Fibroblast of the aortic adventitia (primary cell): ENCODE results near the gene RWDD2A. TPM values are rescaled to one million over a fixed set of nuclear protein-coding genes. Genes with fewer than 3 reads are reported as not detected.
A peak's percentile ranks its signal among the peaks of the same experiment; 100 is the strongest.
"Not testable (repeated sequence)": the region's sequence is repeated elsewhere in the genome, so short reads cannot be mapped to it uniquely, and the experiment has no call there.

Experiments
- DNase-seq: peaks from one replicate; pipeline ENCODE4 v3.0.0-alpha.2; 2010; ENCODE audit warnings: low read depth
- H3K4me3 ChIP-seq: 2 replicates; pipeline ENCODE4 v1.5.1; 2011; ENCODE audit warnings: low read depth, mild to moderate bottlenecking, control low read depth, low read length, moderate library complexity
- total RNA-seq: library from RNA; depleted of rRNA; stranded (reverse); fragments of >200 nt; gene quantifications from 2 replicates; pipeline ENCODE4 v1.2.3, GENCODE V29; 2012; ENCODE audit warnings: low replicate concordance
- TF ChIP-seq, protein P1 (sequence below): IDR thresholded peaks from 2 replicates; pipeline ENCODE4 v1.5.1; 2011; ENCODE audit warnings: mild to moderate bottlenecking, low read length, control low read depth, inconsistent platforms; ENCODE audit not compliant: insufficient read depth

RWDD2A gene
- total RNA-seq, 1 donor: 4.2 TPM

DNA sequence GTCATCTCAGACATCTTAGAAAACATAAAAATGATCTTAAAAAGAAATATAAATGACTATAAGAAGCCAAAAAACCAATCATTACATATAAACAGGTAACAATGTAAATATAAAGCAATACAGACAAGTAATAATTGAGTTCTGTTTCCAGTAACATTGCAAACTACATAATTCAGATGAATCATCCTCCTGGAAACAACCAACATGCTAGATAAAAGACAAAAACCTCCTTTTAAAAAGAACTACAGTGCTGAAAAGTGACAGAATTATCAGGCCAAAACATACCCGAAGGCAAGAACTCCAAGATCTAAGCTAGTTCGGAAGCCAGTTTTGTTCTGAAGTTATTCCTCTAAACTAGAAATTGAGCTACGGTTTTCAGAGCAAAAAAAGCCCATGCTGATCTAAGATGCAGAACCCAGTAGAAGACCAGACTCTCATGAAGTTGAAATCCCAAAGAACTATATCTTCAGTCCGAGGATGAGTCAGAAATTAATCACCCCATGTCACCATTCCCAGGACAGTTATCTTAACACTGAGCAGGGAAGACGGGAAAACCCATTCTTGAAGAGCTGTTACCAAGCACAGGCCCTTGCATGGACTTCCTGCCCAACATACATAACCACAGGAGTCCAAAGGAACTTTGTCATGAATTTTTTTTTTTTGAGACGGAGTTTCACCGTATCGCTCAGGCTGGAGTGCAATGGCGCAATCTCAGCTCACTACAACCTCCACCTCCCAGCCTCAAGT is 9.9 kb upstream of the RWDD2A start:
- peak overlapping the region; percentile 7 for H3K4me3 ChIP-seq
- TF ChIP-seq, protein P1, sequence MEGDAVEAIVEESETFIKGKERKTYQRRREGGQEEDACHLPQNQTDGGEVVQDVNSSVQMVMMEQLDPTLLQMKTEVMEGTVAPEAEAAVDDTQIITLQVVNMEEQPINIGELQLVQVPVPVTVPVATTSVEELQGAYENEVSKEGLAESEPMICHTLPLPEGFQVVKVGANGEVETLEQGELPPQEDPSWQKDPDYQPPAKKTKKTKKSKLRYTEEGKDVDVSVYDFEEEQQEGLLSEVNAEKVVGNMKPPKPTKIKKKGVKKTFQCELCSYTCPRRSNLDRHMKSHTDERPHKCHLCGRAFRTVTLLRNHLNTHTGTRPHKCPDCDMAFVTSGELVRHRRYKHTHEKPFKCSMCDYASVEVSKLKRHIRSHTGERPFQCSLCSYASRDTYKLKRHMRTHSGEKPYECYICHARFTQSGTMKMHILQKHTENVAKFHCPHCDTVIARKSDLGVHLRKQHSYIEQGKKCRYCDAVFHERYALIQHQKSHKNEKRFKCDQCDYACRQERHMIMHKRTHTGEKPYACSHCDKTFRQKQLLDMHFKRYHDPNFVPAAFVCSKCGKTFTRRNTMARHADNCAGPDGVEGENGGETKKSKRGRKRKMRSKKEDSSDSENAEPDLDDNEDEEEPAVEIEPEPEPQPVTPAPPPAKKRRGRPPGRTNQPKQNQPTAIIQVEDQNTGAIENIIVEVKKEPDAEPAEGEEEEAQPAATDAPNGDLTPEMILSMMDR: no peak

DNA sequence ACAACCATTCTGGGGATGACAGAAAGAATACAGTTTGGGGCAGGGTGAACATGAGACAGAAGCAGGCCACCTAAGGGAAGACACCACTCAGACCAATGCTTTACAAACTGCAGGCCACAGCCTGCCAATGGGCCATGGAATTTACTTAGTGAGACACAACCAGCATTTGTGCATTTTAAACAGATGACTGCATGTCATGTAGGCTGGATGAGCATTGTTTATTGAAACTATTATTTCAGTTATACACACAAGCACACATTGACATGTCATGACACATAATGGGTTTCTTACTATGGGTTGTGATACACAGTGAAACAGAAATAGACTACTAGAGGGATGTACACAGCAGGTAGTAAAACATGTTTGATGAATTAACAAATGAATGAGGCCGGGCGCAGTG is 8.1 kb upstream of the RWDD2A start:
- DNase-seq: no peak
- TF ChIP-seq, protein P1: no peak
- H3K4me3 ChIP-seq: no peak overlapping the region

More for the DNA sequence above, 9.9 kb upstream of the RWDD2A start:
- peak; percentile 99 for DNase-seq

DNA sequence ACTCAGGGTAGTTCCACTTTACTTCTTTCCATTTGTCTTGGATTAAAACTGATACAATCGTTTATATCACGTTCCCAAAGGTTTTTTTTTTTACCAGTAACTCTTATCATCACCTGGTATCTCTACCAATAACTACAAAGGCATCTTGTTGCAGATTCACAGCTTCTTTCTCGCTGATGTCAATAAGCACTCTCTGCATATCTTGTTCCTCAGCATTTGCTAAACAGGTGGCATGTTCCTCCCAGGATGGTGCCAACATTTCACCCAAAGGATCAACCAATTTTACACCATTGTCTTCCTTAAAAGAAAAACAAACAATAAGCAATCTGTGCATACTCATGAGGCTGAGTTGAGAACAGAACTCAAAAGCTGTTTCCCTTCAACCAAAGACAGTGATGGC is 4.7 kb upstream of the RWDD2A start:
- H3K4me3 ChIP-seq: no peak overlapping the region
- TF ChIP-seq, protein P1: no peak
- DNase-seq: no peak

DNA sequence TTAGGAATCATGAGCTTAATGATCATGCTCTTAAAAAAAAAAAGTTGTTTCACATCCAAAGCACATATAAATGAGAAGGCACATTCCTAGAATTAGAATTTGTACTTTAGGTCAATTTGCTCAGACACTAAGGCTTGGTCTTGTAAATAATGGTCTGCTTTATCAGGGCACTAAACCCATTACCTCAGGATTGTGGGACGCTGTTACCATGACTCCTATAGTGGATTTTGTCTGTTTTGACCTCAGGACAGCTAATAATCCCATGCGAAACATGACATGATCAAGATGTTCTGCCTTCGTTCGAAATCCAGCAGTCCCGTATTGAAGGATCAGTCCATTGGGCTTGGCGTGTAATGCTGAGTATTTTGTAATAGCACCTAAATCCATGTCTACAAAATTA is 2.5 kb upstream of the RWDD2A start:
- peak overlapping the region; percentile 7 for H3K4me3 ChIP-seq
- DNase-seq: no peak
- TF ChIP-seq, protein P1: no peak

DNA sequence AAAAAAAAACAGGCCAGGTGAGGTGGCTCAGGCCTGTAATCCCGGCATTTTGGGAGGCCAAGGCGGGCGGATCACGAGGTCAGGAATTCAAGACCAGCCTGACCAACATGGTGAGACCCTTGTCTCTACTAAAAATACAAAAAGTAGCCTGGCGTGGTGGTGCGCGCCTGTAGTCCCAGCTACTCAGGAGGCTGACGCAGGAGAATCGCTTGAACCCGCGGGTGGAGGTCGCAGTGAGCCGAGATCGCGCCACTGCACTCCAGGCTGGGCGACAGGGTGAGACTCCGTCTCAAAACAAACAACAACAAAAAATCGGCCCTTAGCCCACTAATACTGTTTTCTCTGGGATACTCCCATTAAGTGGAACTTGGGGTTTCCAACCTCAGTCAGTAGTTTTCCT is 1.2 kb upstream of the RWDD2A start:
- DNase-seq: not testable (repeated sequence)
- peak overlapping the region; percentile 90 for H3K4me3 ChIP-seq

DNA sequence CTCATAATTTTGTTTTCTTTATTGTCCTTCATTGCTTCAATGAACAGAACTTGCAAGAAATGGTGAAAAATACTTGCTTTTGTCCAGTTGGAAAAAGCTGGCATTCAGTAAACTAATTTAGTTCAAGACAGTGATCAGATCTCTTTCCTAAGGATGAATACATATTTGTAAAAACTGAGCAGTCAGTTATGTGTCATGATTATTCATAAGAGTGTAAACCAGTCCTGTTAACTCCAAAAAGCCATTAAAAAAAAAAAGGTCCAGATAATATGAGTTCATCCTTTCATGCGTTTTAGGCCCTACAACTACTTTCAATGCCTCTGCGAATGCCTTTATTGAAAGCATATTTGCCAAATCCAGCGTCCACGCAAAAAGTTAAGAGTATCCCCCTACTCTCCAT is 701 bp upstream of the RWDD2A start:
- TF ChIP-seq, protein P1: no peak
- DNase-seq: peak; percentile 22
- H3K4me3 ChIP-seq: peak overlapping the region; percentile 90

DNA sequence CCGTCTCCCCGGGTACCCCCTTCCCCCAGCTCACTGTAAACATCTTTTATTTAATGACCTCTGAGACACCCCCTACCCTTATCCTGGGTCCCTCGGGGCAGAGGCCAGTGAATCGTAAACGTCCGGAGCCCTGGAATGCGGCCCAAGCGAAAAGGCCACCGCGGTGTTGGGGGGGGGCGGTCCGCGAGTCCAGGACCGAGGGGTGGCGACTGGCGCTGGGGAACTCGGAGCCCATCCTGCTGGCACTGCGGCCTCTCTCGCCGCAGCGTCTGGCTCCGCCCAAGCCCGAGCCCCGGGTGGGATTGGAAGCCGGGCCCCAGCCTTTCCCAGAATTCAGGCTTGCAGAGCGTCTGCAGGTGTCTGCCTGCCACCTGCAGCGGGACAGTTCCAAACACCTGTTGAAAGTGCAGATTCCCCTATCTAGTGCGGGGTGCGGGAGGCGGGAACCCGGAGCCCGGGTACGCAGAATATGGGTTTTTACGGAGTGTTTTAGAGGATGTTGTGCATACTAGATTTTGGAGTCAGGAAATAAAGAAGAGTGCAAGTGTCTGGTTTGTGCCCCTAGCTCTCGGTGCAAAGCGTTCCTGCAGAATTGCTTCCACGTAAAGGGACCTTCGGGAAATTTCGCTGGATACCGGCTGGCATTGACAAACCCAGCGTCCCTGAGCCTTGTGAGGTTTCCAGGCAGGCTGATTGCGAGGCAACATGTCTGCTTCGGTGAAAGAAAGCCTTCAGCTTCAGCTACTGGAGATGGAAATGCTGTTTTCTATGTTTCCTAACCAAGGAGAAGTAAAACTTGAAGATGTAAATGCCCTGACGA is 800 bp downstream of the RWDD2A start:
- DNase-seq: no peak
- H3K4me3 ChIP-seq: peak overlapping the region; percentile 90
- TF ChIP-seq, protein P1: no peak
